H9 (cell line): Measurements from ENCODE around the gene GDAP1L1. TPM values are rescaled to one million over a fixed set of nuclear protein-coding genes. Genes with fewer than 3 reads are reported as not detected.

Experiments used
- DNase-seq: peaks from one replicate; pipeline ENCODE4 v3.0.0-alpha.2; 2017
- H2AFZ ChIP-seq: one replicate; pipeline ENCODE4 v1.6.1; 2013; ENCODE audit warnings: mild to moderate bottlenecking, low read length, control low read depth, moderate library complexity
- H2AK5ac ChIP-seq: 2 replicates; pipeline ENCODE4 v1.6.1; 2013; ENCODE audit warnings: low read length, control low read depth, mixed read lengths; ENCODE audit not compliant: insufficient read length
- H2BK120ac ChIP-seq: one replicate; pipeline ENCODE4 v1.6.1; 2013; ENCODE audit warnings: low read depth, mild to moderate bottlenecking, low read length, control low read depth, inconsistent platforms; ENCODE audit not compliant: poor library complexity, severe bottlenecking
- H2BK12ac ChIP-seq: 2 replicates; pipeline ENCODE4 v1.6.1; 2013; ENCODE audit warnings: low read length, control low read depth, mixed read lengths, low read depth; ENCODE audit not compliant: insufficient read length
- H2BK15ac ChIP-seq: 2 replicates; pipeline ENCODE4 v1.6.1; 2013; ENCODE audit warnings: low read depth, low read length, control low read depth
- H2BK20ac ChIP-seq: one replicate; pipeline ENCODE4 v1.6.1; 2013; ENCODE audit warnings: low read depth, mild to moderate bottlenecking, low read length, control low read depth, inconsistent platforms; ENCODE audit not compliant: poor library complexity, severe bottlenecking
- H2BK5ac ChIP-seq: 2 replicates; pipeline ENCODE4 v1.6.1; 2013; ENCODE audit warnings: low read length, control low read depth, mixed read lengths; ENCODE audit not compliant: insufficient read length
- H3K14ac ChIP-seq: 2 replicates; pipeline ENCODE4 v1.6.1; 2013; ENCODE audit warnings: low read length, control low read depth; ENCODE audit not compliant: insufficient read depth
- H3K18ac ChIP-seq: 2 replicates; pipeline ENCODE4 v1.6.1; 2013; ENCODE audit warnings: low read depth, mild to moderate bottlenecking, mixed read lengths, low read length, control low read depth; ENCODE audit not compliant: insufficient read length
- H3K23ac ChIP-seq: 2 replicates; pipeline ENCODE4 v1.6.1; 2013; ENCODE audit warnings: low read length, control low read depth, mixed read lengths, low read depth; ENCODE audit not compliant: insufficient read length
- H3K23me2 ChIP-seq: 2 replicates; pipeline ENCODE4 v1.6.1; 2013; ENCODE audit warnings: low read depth, mild to moderate bottlenecking, mixed read lengths, low read length, control low read depth; ENCODE audit not compliant: insufficient read length, poor library complexity, severe bottlenecking
- H3K27ac ChIP-seq: 2 replicates; pipeline ENCODE4 v1.5.1; 2013; ENCODE audit warnings: low read length, control low read depth, mixed read lengths, low read depth; ENCODE audit not compliant: insufficient read length
- H3K27me3 ChIP-seq: 2 replicates; pipeline ENCODE4 v1.6.1; 2013; ENCODE audit warnings: low read length, control low read depth, inconsistent platforms; ENCODE audit not compliant: insufficient read depth
- H3K4ac ChIP-seq: 2 replicates; pipeline ENCODE4 v1.6.1; 2013; ENCODE audit warnings: low read depth, mild to moderate bottlenecking, control low read depth, inconsistent platforms, low read length, moderate library complexity
- H3K4me1 ChIP-seq: 2 replicates; pipeline ENCODE4 v1.6.1; 2013; ENCODE audit warnings: low read length, control low read depth, inconsistent platforms; ENCODE audit not compliant: insufficient read depth
- H3K4me2 ChIP-seq: 2 replicates; pipeline ENCODE4 v1.6.1; 2013; ENCODE audit warnings: low read length, control low read depth, mixed read lengths; ENCODE audit not compliant: insufficient read length, insufficient read depth
- H3K56ac ChIP-seq: 2 replicates; pipeline ENCODE4 v1.6.1; 2013; ENCODE audit warnings: low read depth, mild to moderate bottlenecking, mixed read lengths, low read length, control low read depth; ENCODE audit not compliant: insufficient read length
- H3K79me1 ChIP-seq: 2 replicates; pipeline ENCODE4 v1.6.1; 2013; ENCODE audit warnings: low read depth, mild to moderate bottlenecking, moderate library complexity, low read length, control low read depth, inconsistent platforms; ENCODE audit not compliant: insufficient read depth, poor library complexity, severe bottlenecking
- H3K79me2 ChIP-seq: 2 replicates; pipeline ENCODE4 v1.6.1; 2013; ENCODE audit warnings: low read length, control low read depth, inconsistent platforms; ENCODE audit not compliant: insufficient read depth
- H3K9ac ChIP-seq: 2 replicates; pipeline ENCODE4 v1.6.1; 2013; ENCODE audit warnings: low read length, control low read depth, mixed read lengths; ENCODE audit not compliant: insufficient read length; ENCODE audit errors: extremely low read depth
- H3K9me3 ChIP-seq: one replicate; pipeline ENCODE4 v1.6.1; 2013; ENCODE audit warnings: low read depth, low read length, inconsistent platforms; ENCODE audit not compliant: control insufficient read depth
- H3T11ph ChIP-seq: one replicate; pipeline ENCODE4 v1.6.1; 2013; ENCODE audit warnings: mild to moderate bottlenecking, low read length, control low read depth, inconsistent platforms
- H4K20me1 ChIP-seq: one replicate; pipeline ENCODE4 v1.6.1; 2013; ENCODE audit not compliant: control insufficient read depth, insufficient read length, insufficient read depth
- H4K5ac ChIP-seq: 2 replicates; pipeline ENCODE4 v1.6.1; 2013; ENCODE audit warnings: low read depth, mild to moderate bottlenecking, mixed read lengths, low read length, control low read depth; ENCODE audit not compliant: insufficient read length
- H4K8ac ChIP-seq: replicated peaks from 2 replicates; pipeline ENCODE4 v1.6.1; 2013; ENCODE audit warnings: low read length, control low read depth, mixed read lengths, low read depth; ENCODE audit not compliant: insufficient read length
- H4K91ac ChIP-seq: 2 replicates; pipeline ENCODE4 v1.6.1; 2013; ENCODE audit warnings: low read depth, mild to moderate bottlenecking, moderate library complexity, mixed read lengths, low read length, control low read depth; ENCODE audit not compliant: insufficient read length
- H3K27ac Mint-ChIP-seq, 3 experiments: 2 replicates in 2 of 3; 3 replicates in 1 of 3; pipeline ENCODE4 v1.8.0; 2020 to 2021; ENCODE audit warnings: mixed read lengths in 3 of 3, mild to moderate bottlenecking in 1 of 3, moderate library complexity in 1 of 3
- H3K27me3 Mint-ChIP-seq: 2 replicates; pipeline ENCODE4 v1.8.0; 2021; ENCODE audit warnings: low read depth, mild to moderate bottlenecking, moderate library complexity, mixed read lengths
- H3K36me3 Mint-ChIP-seq, 3 experiments: 2 replicates in 2 of 3; 3 replicates in 1 of 3; pipeline ENCODE4 v1.8.0; 2020 to 2021; ENCODE audit warnings: low read depth in 3 of 3, mixed read lengths in 3 of 3; ENCODE audit not compliant: insufficient read depth in 1 of 3
- H3K4me1 Mint-ChIP-seq, 2 experiments: 2 replicates each; pipeline ENCODE4 v1.8.0; 2020; ENCODE audit warnings: mixed read lengths in 2 of 2
- H3K4me3 Mint-ChIP-seq, 2 experiments: 2 replicates in 1 of 2; 3 replicates in 1 of 2; pipeline ENCODE4 v1.8.0; 2020 to 2021; ENCODE audit warnings: mild to moderate bottlenecking in 2 of 2, mixed read lengths in 2 of 2, moderate library complexity in 1 of 2
- H3K9me3 Mint-ChIP-seq, 2 experiments: 2 replicates in 1 of 2; 3 replicates in 1 of 2; pipeline ENCODE4 v1.8.0; 2020; ENCODE audit warnings: mild to moderate bottlenecking in 2 of 2, mixed read lengths in 2 of 2, moderate library complexity in 1 of 2
- WGBS: extraction: QIAGEN DNeasy Blood & Tissue Kit; methylation state at CpG from one replicate; pipeline ENCODE4 v1.1.7; 2013; ENCODE audit warnings: missing lambda C conversion rate, low lambda C conversion rate, mixed read lengths; ENCODE audit not compliant: insufficient read length; ENCODE audit errors: extremely low coverage; 5-methylcytosine and 5-hydroxymethylcytosine counted together
- total RNA-seq: library from RNA; stranded (reverse); gene quantifications from 2 replicates; pipeline ENCODE4 v1.2.1, GENCODE V29; 2021
- TF ChIP-seq, protein P1 (sequence below): fragments of 200-600 bp; sonication (generic); conservative IDR thresholded peaks from 3 replicates; pipeline ENCODE4 v1.8.0; 2021; ENCODE audit warnings: antibody characterized with exemption, mild to moderate bottlenecking

GDAP1L1 gene
- total RNA-seq, 1 experiment from 2014 or later: 5.9 TPM

DNA sequence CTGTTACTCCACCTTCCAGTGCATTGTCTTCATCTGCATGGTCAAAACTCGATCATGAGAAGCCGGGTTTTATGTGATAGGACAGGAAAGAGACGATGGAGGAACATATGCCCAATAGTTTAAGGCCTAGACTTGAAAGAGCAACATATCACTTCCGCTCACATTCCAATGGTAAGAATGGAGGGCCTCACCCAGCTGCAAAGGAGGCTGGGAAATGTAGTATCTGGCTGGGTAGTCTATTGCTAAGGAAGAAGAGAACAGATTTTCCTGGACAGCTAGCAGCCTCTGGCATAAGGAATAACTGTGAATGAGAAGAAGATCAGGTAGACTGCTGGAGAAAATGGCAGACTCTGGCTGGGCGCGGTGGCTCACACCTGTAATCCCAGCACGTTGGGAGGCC is 44.6 kb downstream of the GDAP1L1 start:
- peak overlapping the region in 1 of 3 experiments; percentile 68; a peak in 1 of 7 replicates for H3K27ac Mint-ChIP-seq
- H3K23ac ChIP-seq: no peak overlapping the region
- no peak overlapping the region for H3K4ac ChIP-seq
- no peaks in the 10 kb centered on the region for H3K23me2 ChIP-seq
- no peak overlapping the region for H2BK15ac ChIP-seq
- H3K9ac ChIP-seq: no peak overlapping the region
- TF ChIP-seq, protein P1, sequence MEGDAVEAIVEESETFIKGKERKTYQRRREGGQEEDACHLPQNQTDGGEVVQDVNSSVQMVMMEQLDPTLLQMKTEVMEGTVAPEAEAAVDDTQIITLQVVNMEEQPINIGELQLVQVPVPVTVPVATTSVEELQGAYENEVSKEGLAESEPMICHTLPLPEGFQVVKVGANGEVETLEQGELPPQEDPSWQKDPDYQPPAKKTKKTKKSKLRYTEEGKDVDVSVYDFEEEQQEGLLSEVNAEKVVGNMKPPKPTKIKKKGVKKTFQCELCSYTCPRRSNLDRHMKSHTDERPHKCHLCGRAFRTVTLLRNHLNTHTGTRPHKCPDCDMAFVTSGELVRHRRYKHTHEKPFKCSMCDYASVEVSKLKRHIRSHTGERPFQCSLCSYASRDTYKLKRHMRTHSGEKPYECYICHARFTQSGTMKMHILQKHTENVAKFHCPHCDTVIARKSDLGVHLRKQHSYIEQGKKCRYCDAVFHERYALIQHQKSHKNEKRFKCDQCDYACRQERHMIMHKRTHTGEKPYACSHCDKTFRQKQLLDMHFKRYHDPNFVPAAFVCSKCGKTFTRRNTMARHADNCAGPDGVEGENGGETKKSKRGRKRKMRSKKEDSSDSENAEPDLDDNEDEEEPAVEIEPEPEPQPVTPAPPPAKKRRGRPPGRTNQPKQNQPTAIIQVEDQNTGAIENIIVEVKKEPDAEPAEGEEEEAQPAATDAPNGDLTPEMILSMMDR: no peak
- H4K91ac ChIP-seq: no peak overlapping the region
- no peak for DNase-seq
- no peaks in the 10 kb centered on the region for H3K9me3 ChIP-seq
- no peaks in the 10 kb centered on the region for H4K20me1 ChIP-seq
- no peak overlapping the region for H3T11ph ChIP-seq
- H3K14ac ChIP-seq: no peak overlapping the region
- H3K79me2 ChIP-seq: no peaks in the 10 kb centered on the region
- H3K4me2 ChIP-seq: no peak overlapping the region
- H2BK120ac ChIP-seq: no peak overlapping the region
- no peak overlapping the region for H2BK20ac ChIP-seq
- H4K8ac ChIP-seq: no peak overlapping the region
- peaks cover 0 to 8% of the 10 kb centered on the region in 2 experiments; a peak in 4 of 5 replicates for H3K9me3 Mint-ChIP-seq
- H3K56ac ChIP-seq: no peak overlapping the region
- no peak overlapping the region for H3K27ac ChIP-seq
- no peaks in the 10 kb centered on the region for H3K27me3 ChIP-seq
- H3K18ac ChIP-seq: no peak overlapping the region
- H2AFZ ChIP-seq: no peak overlapping the region
- H2BK5ac ChIP-seq: no peak overlapping the region
- no peaks in the 10 kb centered on the region for H3K4me1 ChIP-seq
- no peak overlapping the region for H2AK5ac ChIP-seq
- no peaks in the 10 kb centered on the region; the same call in 1 of the 2 replicates for H3K27me3 Mint-ChIP-seq
- H3K4me3 Mint-ChIP-seq: no peak overlapping the region
- H4K5ac ChIP-seq: no peak overlapping the region
- whole genome bisulfite sequencing: no CpG with 5 or more reads among the region's 7 CpGs
- no peaks in the 10 kb centered on the region; a peak in 1 of 7 replicates for H3K36me3 Mint-ChIP-seq
- no peaks in the 10 kb centered on the region for H3K79me1 ChIP-seq
- peaks cover 2 to 3% of the 10 kb centered on the region in 2 experiments for H3K4me1 Mint-ChIP-seq
- H2BK12ac ChIP-seq: no peak overlapping the region
